Left ventricle myocardium inferior (tissue), 1 donor: ENCODE measurements around the gene SAMD10. TPM values are rescaled to one million over a fixed set of nuclear protein-coding genes. Genes with fewer than 3 reads are reported as not detected.

ENCODE experiments used
- DNase-seq: peaks from one replicate; pipeline ENCODE4 v3.0.0-alpha.2; 2020
- H3K27ac ChIP-seq: fragments of 200-600 bp; replicated peaks from 2 replicates; pipeline ENCODE4 v1.8.0; 2021
- H3K27me3 ChIP-seq: fragments of 200-600 bp; 2 replicates; pipeline ENCODE4 v1.8.0; 2021; ENCODE audit warnings: low read depth
- H3K36me3 ChIP-seq: fragments of 200-600 bp; 2 replicates; pipeline ENCODE4 v1.8.0; 2021
- H3K4me1 ChIP-seq: fragments of 200-600 bp; 2 replicates; pipeline ENCODE4 v1.8.0; 2021
- H3K4me3 ChIP-seq: fragments of 200-600 bp; 2 replicates; pipeline ENCODE4 v1.8.0; 2021; ENCODE audit warnings: mild to moderate bottlenecking, moderate library complexity
- H3K9me3 ChIP-seq: fragments of 200-600 bp; replicated peaks from 2 replicates; pipeline ENCODE4 v1.8.0; 2021
- intact Hi-C: fragments of 100-400 bp; cut with micrococcal nuclease; formaldehyde crosslinking; loops from one replicate; pipeline ENCODE4 v1.11.0; 2022
- total RNA-seq: library from RNA; stranded (reverse); fragmentation: NEBNext Ultra II Directional; extraction: Animal tissue kit (Norgen Biotek cat#: 25700); gene quantifications from one replicate; pipeline ENCODE4 v1.2.1, GENCODE V29; 2021
- TF ChIP-seq, protein P1 (sequence below): fragments of 200-600 bp; IDR thresholded peaks from 2 replicates; pipeline ENCODE4 v1.8.0; 2021; ENCODE audit warnings: antibody characterized with exemption, mild to moderate bottlenecking, borderline replicate concordance
- donor health status: DM: no; HTN: yes; CAD: no; lungs with severe emphysema.

Gene SAMD10
- total RNA-seq, 1 donor from 2014 or later = 5.6 TPM

DNA sequence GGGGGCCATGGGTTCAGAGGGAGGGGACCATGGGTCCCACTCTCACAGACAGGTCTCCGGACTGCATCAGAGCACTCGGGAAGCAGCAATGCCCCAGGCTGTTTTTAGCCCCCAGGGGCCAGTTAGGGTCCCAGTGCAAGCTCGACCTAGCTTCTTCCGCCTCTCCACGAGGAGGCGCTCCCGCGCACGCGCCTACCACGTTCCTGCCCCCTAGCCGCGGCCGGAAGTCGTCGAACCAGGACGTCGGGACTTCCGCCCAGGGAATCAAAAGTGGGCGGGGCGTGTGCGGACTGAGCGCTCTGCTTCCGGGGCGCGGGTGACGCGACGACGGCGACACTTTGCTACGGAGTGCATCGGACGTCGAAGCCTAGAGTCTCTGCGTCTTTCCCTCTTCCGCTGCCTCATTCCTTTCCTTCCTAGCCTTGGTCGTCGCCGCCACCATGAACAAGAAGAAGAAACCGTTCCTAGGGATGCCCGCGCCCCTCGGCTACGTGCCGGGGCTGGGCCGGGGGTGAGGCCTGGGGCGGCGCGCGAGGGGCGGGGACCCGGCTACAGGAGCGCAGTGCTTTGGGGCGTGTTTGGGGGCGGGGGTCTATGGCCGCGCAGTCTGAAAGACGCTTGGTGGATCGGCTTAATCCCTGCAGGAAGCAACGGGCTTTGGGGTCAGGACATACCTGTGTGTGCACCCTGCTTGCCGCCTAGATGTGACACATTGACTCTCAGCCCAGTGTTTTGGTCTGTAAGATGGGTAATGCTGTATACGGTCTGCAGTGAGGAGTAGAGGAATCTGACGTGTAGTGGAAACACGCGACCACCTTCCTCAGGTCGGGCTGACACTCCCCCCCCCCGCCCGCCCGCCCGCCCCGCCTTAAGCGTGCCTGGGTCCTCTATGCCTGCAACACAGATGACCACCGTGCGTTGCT is 1.6 kb upstream of the SAMD10 start, which contains the start of gene PRPF6:
Gene PRPF6 (plus strand): TSS at position 327 of the 923 bp plus-strand sequence. CDS start 114 bp downstream, at position 441.
- peaks cover 31% of the 10 kb centered on the region for H3K36me3 ChIP-seq
- H3K4me1 ChIP-seq = peaks cover 52% of the 10 kb centered on the region
- peak within 1 kb of the TSS; percentile 96 for H3K4me3 ChIP-seq
- no peaks in the 10 kb centered on the region for H3K27me3 ChIP-seq
- no peaks in the 10 kb centered on the region for H3K9me3 ChIP-seq
- DNase-seq = peak; percentile 94
- peak within 1 kb of the TSS; percentile 91 for H3K27ac ChIP-seq
- intact Hi-C loops = no loop called here
- TF ChIP-seq, protein P1, sequence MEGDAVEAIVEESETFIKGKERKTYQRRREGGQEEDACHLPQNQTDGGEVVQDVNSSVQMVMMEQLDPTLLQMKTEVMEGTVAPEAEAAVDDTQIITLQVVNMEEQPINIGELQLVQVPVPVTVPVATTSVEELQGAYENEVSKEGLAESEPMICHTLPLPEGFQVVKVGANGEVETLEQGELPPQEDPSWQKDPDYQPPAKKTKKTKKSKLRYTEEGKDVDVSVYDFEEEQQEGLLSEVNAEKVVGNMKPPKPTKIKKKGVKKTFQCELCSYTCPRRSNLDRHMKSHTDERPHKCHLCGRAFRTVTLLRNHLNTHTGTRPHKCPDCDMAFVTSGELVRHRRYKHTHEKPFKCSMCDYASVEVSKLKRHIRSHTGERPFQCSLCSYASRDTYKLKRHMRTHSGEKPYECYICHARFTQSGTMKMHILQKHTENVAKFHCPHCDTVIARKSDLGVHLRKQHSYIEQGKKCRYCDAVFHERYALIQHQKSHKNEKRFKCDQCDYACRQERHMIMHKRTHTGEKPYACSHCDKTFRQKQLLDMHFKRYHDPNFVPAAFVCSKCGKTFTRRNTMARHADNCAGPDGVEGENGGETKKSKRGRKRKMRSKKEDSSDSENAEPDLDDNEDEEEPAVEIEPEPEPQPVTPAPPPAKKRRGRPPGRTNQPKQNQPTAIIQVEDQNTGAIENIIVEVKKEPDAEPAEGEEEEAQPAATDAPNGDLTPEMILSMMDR = peak; percentile 87

DNA sequence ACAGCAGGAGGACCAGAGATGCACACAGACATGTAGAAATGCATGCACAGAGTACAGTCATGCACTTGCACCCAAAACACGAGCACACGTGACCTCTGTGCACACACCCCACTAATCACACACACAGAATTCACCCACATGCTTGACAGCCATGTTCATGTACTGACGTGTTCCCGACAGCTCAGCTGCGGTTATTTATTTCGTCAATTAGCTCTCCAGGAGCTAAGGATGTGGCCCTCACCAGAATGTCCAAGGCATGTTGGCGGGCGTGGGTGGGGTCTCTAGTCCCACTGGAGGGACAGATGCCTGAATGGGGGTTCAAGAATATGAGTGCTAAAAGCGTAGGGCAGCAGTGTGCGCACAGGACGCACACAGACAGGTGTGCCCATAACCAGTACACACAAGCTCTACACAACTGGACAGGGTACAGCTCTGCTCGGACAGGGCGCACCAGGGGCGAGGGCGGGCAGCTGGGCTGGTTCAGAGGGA is 919 bp upstream of the SAMD10 start:
- H3K4me3 ChIP-seq = peak overlapping the region; percentile 96
- intact Hi-C loops = no loop called here

DNA sequence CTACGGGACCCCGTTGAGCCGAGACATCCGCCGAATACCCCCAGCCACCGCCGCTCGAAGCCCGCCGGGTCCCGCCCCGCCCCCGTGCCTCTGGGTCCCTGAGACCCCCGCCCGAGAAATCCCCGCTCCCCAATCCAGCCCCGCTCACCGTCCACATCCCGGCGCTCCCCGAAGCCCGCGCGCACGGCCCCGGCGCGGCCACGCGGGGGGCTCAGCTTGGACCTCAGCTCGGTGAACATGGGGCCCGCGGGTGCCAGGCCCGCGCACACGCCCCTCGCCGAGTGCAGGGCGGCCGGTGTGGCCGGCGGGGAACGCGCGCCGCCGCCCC is 249 bp downstream of the SAMD10 start:
- H3K27me3 ChIP-seq = no peaks in the 10 kb centered on the region
- peak overlapping the region; percentile 96 for H3K4me3 ChIP-seq
- peaks cover 12% of the 10 kb centered on the region for H3K36me3 ChIP-seq
- TF ChIP-seq, protein P1 = no peak
- no peaks in the 10 kb centered on the region for H3K9me3 ChIP-seq
- no peak for DNase-seq
- peak overlapping the region; percentile 91 for H3K27ac ChIP-seq
- intact Hi-C loops = no loop called here
- peaks cover 56% of the 10 kb centered on the region for H3K4me1 ChIP-seq

More for the DNA sequence above, 919 bp upstream of the SAMD10 start:
- Histone ChIP-seq H3K27ac (peak overlapping the region; percentile 91), H3K9me3 (no peaks in the 10 kb centered on the region), H3K27me3 (no peaks in the 10 kb centered on the region), H3K4me1 (peaks cover 52% of the 10 kb centered on the region), H3K36me3 (peaks cover 24% of the 10 kb centered on the region)
- DNase-seq = no peak
- TF ChIP-seq, protein P1 = no peak

DNA sequence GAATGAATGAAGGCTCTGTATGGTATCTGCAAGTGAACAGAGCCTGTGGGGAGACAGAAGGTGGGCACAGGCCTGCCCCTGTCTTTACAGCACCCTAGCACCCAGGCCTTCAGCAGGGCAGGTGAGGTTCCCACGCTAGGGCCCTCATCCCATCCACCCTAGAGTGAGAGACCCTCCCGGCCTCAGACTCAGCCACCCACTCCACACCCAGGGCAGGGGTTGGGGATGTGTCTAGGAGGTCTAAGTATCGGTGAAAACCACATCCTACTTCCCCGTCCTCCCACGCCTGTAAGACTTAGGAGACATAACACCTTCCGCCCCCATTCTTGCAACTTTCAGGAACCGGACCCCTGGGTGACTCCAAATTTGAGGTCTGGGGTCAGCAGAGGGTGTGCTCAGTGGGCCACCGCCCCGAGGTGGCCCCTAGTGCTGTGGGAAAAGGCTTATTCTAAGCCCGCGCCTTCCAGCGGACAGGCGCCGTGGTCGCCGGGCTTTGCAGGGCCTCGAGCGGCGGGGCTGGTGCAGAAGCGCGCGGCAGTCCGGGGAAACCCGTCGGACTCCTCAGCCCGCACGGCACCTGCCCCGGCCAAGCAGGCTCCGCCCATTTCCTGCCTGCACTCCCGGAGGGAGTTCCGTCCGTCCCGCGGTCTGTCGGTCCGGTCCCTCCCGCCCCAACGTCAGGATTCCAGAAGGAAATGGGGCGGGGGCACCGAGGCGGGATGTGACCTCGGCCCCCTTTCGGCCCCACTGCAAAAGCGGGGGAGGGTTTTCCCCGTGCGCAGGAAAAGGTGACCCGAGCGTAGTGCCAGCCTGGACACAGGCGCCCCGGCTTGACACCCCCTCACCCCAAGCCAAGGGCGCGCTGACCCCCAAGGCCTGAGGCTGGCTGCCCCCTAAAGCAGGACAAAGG is 868 bp downstream of the SAMD10 start:
- H3K36me3 ChIP-seq = peaks cover 6% of the 10 kb centered on the region
- H3K4me3 ChIP-seq = peak overlapping the region; percentile 96
- peak; percentile 78 for DNase-seq
- no peaks in the 10 kb centered on the region for H3K27me3 ChIP-seq
- H3K27ac ChIP-seq = peak overlapping the region; percentile 91
- TF ChIP-seq, protein P1 = no peak
- intact Hi-C loops = no loop called here
- H3K9me3 ChIP-seq = no peaks in the 10 kb centered on the region
- H3K4me1 ChIP-seq = peaks cover 60% of the 10 kb centered on the region

DNA sequence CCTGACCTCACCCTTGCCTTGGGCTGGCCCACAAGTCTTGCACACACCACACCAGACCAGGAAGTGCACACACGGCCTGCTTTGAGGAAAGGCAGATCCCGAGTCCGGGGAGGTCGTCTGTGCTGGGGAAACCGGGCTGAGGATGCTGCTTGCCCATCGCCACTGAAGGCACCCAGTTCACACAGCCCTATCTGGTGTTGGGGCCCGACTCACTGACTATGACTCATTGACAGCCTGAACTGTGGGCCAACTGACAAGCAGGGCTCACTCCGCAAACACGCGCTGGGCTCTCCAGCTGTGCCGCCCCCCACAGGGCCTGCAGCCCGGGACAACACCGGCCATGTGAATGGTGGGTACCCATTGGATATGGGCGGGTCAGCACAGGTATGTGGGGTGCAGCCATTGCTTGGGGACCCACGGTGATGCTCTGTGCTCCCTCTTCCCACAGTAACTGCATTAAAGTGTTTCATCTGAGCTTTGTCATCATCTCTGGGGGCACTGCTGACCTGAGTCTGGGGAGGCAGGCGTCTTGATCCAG is 1.6 kb downstream of the SAMD10 start:
- Histone ChIP-seq H3K27me3 (no peaks in the 10 kb centered on the region), H3K27ac (peak overlapping the region; percentile 91), H3K4me3 (no peak overlapping the region), H3K4me1 (peaks cover 59% of the 10 kb centered on the region), H3K9me3 (no peaks in the 10 kb centered on the region), H3K36me3 (no peaks in the 10 kb centered on the region)
- TF ChIP-seq, protein P1 = no peak
- intact Hi-C loops = no loop called here
- no peak for DNase-seq
